Dedifferentiated amniotic fluid mesenchymal stem cell (primary cell): Measurements from ENCODE around the gene CHCHD1.
"Not testable (repeated sequence)": the region's sequence is repeated elsewhere in the genome, so short reads cannot be mapped to it uniquely, and the experiment has no call there.

Experiments
- DNase-seq: peaks from one replicate; pipeline ENCODE4 v3.0.0-alpha.2; 2016; ENCODE audit errors: extremely low spot score

The CHCHD1 gene

DNA sequence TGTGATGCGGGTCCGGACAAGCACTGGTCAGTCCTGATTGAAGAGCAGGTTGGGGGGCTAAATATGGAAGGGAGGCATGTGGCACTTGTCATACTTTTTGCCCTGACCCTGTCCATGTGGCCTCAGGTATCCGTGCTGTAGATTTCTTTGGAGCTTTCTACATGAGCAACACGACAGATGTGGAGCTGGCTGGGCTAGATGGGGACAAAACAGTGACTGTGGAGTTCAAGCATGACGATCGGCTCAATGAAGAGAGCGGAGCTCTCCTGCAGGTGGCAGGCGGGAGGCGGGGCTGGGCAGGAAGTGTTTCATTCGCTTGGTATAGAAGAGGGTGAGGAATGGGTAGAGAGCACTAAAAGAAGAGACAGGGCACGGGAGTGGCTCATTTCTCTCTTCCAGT lies 13.0 kb upstream of the CHCHD1 start:
- DNase-seq: no peak

GRCh38 chr10:73769396-73769795 lies 12.5 kb upstream of the CHCHD1 start:
- DNase-seq: no peak

- DNase-seq: no peak
Observed at GRCh38 chr10:73771722-73772280, 10.0 kb upstream of the CHCHD1 start.

DNA sequence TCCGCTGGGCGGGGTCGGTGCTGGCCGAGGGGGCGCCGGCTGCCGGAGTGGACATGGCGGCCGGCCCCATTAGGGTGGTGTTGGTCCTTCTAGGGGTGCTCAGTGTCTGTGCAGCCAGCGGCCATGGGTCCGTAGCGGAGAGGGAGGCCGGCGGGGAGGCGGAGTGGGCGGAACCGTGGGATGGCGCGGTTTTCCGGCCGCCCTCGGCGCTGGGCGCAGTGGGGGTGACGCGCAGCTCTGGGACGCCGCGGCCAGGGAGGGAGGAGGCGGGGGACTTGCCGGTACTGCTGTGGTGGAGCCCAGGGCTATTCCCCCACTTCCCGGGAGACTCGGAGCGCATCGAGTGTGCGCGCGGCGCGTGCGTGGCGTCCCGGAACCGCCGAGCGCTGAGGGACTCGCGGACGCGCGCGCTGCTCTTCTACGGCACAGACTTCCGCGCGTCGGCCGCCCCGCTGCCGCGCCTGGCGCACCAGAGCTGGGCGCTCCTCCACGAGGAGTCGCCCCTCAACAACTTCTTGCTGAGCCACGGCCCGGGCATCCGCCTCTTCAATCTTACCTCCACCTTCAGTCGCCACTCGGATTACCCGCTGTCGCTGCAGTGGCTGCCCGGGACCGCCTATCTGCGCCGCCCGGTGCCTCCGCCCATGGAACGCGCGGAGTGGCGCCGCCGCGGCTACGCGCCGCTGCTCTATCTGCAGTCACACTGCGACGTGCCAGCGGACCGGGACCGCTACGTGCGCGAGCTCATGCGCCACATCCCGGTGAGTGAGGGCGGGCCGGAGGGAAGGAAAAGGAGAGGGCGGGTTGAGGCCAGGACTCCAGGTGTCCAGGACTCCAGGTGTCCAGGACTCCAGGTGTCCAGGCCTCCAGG lies 9.3 kb upstream of the CHCHD1 start:
- peak; percentile 61 for DNase-seq

DNA sequence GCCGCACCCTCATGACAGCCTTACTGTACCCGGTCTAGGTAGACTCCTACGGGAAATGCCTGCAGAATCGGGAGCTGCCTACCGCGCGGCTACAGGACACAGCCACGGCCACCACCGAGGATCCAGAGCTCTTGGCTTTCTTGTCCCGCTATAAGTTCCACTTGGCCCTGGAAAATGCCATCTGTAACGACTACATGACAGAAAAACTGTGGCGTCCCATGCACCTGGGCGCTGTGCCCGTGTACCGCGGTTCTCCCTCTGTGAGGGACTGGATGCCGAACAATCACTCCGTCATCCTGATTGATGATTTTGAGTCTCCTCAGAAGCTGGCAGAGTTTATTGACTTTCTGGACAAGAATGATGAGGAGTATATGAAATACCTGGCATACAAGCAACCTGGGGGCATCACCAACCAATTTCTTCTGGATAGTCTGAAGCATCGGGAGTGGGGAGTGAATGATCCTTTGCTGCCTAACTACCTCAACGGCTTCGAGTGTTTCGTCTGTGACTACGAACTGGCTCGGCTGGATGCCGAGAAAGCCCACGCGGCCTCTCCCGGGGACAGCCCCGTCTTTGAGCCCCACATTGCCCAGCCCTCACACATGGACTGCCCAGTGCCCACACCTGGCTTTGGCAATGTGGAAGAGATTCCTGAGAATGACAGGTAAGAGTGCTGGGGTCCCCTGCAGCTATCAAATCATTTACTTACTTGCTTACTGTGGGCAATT lies 8.5 kb upstream of the CHCHD1 start:
- DNase-seq: no peak

- no peak for DNase-seq
Observed at GRCh38 chr10:73774637-73775036, 7.2 kb upstream of the CHCHD1 start.

DNA sequence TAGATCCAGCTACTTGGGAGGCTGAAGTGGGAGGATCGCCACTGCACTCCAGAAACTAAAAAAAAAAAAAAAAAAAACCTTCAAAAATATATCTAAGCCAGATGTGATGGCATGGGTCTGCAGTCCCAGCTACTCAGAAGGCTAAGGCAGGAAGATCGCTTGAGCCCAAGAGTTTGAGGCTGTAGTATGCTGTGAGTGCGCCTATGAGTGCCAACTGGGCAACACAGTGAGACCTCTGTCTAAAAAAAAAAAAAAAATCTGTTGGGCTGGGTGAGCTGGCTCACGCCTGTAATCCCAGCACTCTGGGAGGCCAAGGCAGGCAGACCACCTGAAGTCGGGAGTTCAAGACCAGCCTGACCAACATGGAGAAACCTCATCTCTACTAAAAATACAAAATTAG lies 2.8 kb upstream of the CHCHD1 start:
- DNase-seq: no peak

- DNase-seq: no peak
Observed at GRCh38 chr10:73779539-73780197, 2.2 kb upstream of the CHCHD1 start.

DNA sequence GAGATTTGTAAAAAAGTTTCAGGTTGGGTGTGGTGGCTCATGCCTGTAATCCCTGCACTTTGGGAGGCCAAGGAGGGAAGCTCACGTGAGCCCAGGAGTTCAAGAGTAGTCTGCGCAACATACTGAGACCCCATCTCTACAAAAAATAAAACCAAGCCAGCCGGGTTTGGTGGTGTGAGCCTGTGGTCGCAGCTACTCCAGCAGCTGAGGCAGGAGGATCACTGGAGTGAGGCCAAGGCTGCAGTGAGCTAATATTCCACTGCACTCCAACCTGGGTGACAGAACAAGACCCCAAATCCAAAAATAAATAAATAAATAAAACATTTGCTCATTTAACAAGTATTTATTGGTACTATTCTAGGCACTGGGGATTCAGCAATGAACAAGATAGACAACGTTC lies 1.5 kb upstream of the CHCHD1 start:
- DNase-seq: no peak

DNA sequence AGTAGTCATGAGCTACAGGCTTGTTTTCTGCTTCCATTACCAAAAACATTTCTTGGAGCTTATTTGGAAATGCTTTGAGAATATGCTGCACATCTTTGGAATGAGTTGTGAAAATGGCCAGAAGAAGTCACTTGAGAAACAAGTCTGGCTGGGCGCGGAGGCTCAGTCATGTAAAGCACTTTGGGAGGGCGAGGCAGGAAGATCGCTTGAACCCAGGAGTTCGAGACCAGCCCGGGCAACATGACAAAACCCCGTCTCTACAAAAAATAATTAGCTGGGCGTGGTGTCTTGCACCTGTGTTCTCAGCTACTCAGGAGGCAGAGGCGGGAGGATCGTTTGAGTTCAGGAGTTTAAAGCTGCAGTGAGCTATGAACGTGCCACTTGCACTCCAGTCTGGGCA lies 882 bp upstream of the CHCHD1 start:
- no peak for DNase-seq

DNA sequence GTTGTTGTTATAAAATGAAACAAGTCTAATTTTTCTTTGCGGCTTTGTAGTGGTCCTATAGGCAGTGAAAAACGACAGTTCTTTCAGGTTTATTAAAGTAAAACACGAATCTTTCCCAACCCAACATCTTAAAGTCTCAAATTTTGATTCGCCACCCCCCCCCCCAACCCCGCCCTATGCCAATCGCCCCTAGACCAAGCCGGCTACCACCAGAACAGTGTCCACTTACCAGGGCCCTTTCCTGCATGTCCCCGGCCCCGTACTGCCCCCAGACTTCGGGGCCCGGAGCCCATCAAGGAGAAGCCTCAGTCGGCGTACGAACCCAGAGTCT lies 335 bp upstream of the CHCHD1 start:
- DNase-seq: no peak

- DNase-seq: no peak
Observed at GRCh38 chr10:73782749-73783085, 869 bp downstream of the CHCHD1 start.

- DNase-seq: peak; percentile 96
Observed at GRCh38 chr10:73785211-73785720, 3.4 kb downstream of the CHCHD1 start, which contains the start of gene ZSWIM8. TSS of gene ZSWIM8 (plus strand) at chr10:73785606. CDS start at chr10:73785879, 273 bp downstream.

DNA sequence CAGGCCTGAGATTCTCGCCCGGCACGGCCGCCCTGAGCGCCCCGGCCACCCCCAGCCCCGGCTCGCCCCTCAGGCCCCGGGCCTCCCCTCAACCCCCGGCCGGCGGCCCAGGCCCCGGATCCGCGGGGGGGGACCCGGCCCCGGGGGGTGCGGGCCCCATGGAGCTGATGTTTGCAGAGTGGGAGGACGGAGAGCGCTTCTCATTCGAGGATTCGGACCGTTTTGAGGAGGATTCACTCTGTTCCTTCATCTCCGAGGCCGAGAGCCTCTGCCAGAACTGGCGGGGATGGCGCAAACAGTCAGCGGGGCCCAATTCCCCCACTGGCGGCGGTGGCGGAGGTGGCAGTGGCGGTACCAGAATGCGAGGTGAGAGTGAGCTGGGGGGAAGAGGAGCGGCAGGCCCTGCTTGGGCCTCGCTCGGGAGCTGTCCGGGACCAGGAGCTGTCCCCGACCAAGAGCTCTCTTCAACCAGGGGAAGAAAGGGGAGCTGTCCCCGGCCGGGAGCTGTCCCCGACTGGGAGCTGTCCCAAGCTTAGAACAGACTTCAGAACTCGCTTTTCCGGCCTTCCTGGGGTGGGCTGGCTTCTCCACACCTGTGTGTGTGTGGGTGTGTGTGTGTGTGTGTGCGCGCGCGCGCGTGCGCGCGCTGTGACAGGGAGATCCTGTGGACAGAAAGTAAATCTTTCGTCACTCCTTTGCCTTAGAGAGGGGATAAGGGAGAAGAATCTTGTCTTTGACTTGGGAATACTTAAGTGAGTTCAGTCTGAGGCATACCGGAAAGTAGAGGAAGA lies 4.1 kb downstream of the CHCHD1 start:
- DNase-seq: no peak

GRCh38 chr10:73786512-73786885 lies 4.7 kb downstream of the CHCHD1 start:
- DNase-seq: no peak

GRCh38 chr10:73787031-73787800 lies 5.4 kb downstream of the CHCHD1 start:
- DNase-seq: not testable (repeated sequence)

- no peak for DNase-seq
Observed at GRCh38 chr10:73788864-73789658, 7.2 kb downstream of the CHCHD1 start.

DNA sequence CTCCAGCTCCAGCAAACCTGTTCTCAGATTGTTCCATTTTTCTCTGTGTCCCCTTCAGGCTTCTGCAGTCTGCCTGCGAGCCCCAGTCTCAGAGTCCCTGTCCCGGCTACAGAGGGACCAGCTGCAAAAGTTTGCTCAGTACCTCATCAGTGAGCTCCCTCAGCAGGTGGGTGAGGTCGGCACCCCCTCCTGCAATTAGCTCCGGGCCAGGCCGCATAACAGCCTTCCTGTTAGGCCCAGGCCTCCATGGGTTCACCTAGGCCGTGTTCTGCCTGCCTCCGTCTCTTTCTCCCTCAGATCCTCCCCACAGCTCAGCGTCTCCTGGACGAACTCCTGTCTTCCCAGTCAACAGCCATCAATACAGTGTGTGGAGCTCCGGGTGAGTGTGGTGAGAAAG lies 7.8 kb downstream of the CHCHD1 start:
- DNase-seq: no peak

GRCh38 chr10:73790886-73791625 lies 9.2 kb downstream of the CHCHD1 start:
- no peak for DNase-seq
